ENCODE data around the gene PCDH9. TPM values are rescaled to one million over a fixed set of nuclear protein-coding genes. Genes with fewer than 3 reads are reported as not detected.

The PCDH9 gene
- total RNA-seq, 2 donors from 2014 or later: 0.95 to 1.8 TPM

GRCh38 chr13:67139551-67139950 is 90.6 kb downstream of the PCDH9 start:
- no peaks in the 10 kb centered on the region for H3K27me3 ChIP-seq (ENCODE audit: control insufficient read depth, insufficient read depth, low read length, poor library complexity, severe bottlenecking)
- Mint-ChIP-seq H3K27me3 (ENCODE audit: insufficient read depth) (no peaks in the 10 kb centered on the region), H3K4me3 (no peak overlapping the region), H3K9me3 (no peaks in the 10 kb centered on the region), H3K27ac (no peak overlapping the region), H3K36me3 (ENCODE audit: low read depth) (no peaks in the 10 kb centered on the region), H3K4me1 (no peaks in the 10 kb centered on the region)
- H3K4me1 ChIP-seq (ENCODE audit: control insufficient read depth, insufficient read depth, low read length): no peaks in the 10 kb centered on the region
- H3K27ac ChIP-seq (ENCODE audit: low read depth, low read length): no peak overlapping the region
- no peaks in the 10 kb centered on the region for H3K36me3 ChIP-seq (ENCODE audit: control insufficient read depth, insufficient read depth, low read length)
- no peak for DNase-seq
- 75 to 99% methylated on average over 2 to 4 of the region's 4 CpGs for WGBS, 2 experiments (ENCODE audit: insufficient coverage in 1 of 2, insufficient read length in 1 of 2)
- H3K9ac ChIP-seq (ENCODE audit: extremely low read depth, low read length, poor library complexity, severe bottlenecking): no peak overlapping the region
- H3K4me3 ChIP-seq (ENCODE audit: low read length): no peak overlapping the region
- TF ChIP-seq CTCF (conservative IDR thresholded peaks at IDR 0.05): no peak
- H3K9me3 ChIP-seq (ENCODE audit: control insufficient read depth, low read length): no peaks in the 10 kb centered on the region

- no peaks in the 10 kb centered on the region for H3K4me1 ChIP-seq (ENCODE audit: control insufficient read depth, insufficient read depth, low read length)
- H3K36me3 Mint-ChIP-seq (ENCODE audit: low read depth): no peaks in the 10 kb centered on the region
- H3K4me1 Mint-ChIP-seq: peaks cover 2% of the 10 kb centered on the region
- H3K27me3 Mint-ChIP-seq (ENCODE audit: insufficient read depth): no peaks in the 10 kb centered on the region
- no peaks in the 10 kb centered on the region for H3K9me3 ChIP-seq (ENCODE audit: control insufficient read depth, low read length)
- H3K4me3 Mint-ChIP-seq: no peak overlapping the region
- H3K4me3 ChIP-seq (ENCODE audit: low read length): no peak overlapping the region
- H3K9me3 Mint-ChIP-seq: no peaks in the 10 kb centered on the region
- H3K27me3 ChIP-seq (ENCODE audit: control insufficient read depth, insufficient read depth, low read length, poor library complexity, severe bottlenecking): no peaks in the 10 kb centered on the region
- no peak overlapping the region for H3K27ac Mint-ChIP-seq
- H3K27ac ChIP-seq (ENCODE audit: low read depth, low read length): no peak overlapping the region
- no peak for DNase-seq
- 95 to 100% methylated on average over 3 to 4 of the region's 4 CpGs for WGBS, 2 experiments (ENCODE audit: insufficient coverage in 1 of 2, insufficient read length in 1 of 2)
- H3K36me3 ChIP-seq (ENCODE audit: control insufficient read depth, insufficient read depth, low read length): no peaks in the 10 kb centered on the region
- H3K9ac ChIP-seq (ENCODE audit: extremely low read depth, low read length, poor library complexity, severe bottlenecking): no peak overlapping the region
- TF ChIP-seq CTCF (conservative IDR thresholded peaks at IDR 0.05): no peak
These were observed 91.2 kb downstream of the PCDH9 start for GRCh38 chr13:67138970-67139369.

DNA sequence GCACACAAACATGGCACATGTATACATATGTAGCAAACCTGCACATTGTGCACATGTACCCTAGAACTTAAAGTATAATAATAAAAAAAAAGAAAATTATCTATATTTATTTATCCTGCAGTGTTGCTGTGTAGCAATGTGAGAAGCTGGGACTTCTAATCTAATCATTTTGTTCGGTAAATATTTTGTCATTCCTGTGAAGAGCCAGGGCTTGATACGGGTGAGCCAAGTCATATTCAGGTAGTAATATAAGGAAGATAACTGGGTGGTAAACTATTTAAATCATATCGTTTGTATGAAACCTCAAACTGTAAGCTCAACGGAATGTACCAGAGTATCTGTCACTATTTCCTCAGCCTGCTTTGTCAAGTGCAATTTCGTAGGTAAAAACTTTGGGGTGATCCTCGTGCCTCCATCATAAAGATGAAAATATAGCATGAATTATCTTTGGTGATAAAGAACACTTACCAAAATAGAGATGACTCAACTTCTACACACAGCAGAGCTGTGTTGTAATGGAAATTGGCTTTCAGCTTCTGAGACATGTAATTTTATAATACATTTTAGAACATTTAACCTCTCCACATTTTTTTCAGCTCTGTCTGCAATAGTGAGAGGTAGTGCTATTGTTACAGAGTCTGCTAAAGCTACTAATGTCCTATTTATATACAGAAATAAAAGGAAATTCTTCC is 92.9 kb downstream of the PCDH9 start:
- no peak for TF ChIP-seq CTCF (conservative IDR thresholded peaks at IDR 0.05)
- 90 to 92% methylated on average over 2 to 6 of the region's 6 CpGs for WGBS, 2 experiments (ENCODE audit: insufficient coverage in 1 of 2, insufficient read length in 1 of 2)
- H3K27me3 ChIP-seq (ENCODE audit: control insufficient read depth, insufficient read depth, low read length, poor library complexity, severe bottlenecking): no peaks in the 10 kb centered on the region

More for the DNA sequence above, 92.9 kb downstream of the PCDH9 start:
- Mint-ChIP-seq H3K9me3 (no peaks in the 10 kb centered on the region), H3K4me3 (no peak overlapping the region), H3K4me1 (peaks cover 2% of the 10 kb centered on the region), H3K36me3 (ENCODE audit: low read depth) (no peaks in the 10 kb centered on the region), H3K27me3 (ENCODE audit: insufficient read depth) (no peaks in the 10 kb centered on the region), H3K27ac (no peak overlapping the region)
- H3K4me1 ChIP-seq (ENCODE audit: control insufficient read depth, insufficient read depth, low read length): no peaks in the 10 kb centered on the region
- no peak overlapping the region for H3K9ac ChIP-seq (ENCODE audit: extremely low read depth, low read length, poor library complexity, severe bottlenecking)
- no peak overlapping the region for H3K27ac ChIP-seq (ENCODE audit: low read depth, low read length)
- no peak for DNase-seq
- H3K36me3 ChIP-seq (ENCODE audit: control insufficient read depth, insufficient read depth, low read length): no peaks in the 10 kb centered on the region
- H3K9me3 ChIP-seq (ENCODE audit: control insufficient read depth, low read length): no peaks in the 10 kb centered on the region
- H3K4me3 ChIP-seq (ENCODE audit: low read length): no peak overlapping the region
